Panc1 (cell line): ENCODE results near the gene JMY.

Experiments used
- POLR2AphosphoS5 ChIP-seq: IDR thresholded peaks from 2 replicates; pipeline ENCODE4 v1.6.1; 2012; ENCODE audit warnings: mild to moderate bottlenecking, low read depth, low read length, moderate library complexity
- TF ChIP-seq, protein P1 (sequence below): fragments of 450-650 bp; IDR thresholded peaks from 2 replicates; pipeline ENCODE4 v1.5.1; 2017; ENCODE audit warnings: mild to moderate bottlenecking

DNA sequence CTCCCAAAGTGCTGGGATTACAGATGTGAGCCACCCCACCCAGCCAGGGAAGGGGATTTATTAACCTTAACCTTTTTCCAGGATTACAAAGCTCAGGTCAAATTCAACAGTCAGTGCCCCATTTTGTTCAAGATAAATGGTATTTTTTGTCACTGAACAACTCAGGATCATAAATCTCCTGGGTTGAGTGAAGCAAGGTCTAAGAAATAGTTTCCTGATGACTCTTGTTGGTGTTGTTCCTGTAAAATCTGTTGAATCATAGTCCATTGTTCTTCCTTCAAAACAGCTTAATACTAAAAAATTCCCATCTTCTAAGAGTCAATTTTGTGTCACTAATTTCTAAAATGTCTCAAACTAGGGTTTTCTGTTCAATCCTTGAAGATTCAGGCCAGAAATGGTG lies 33.9 kb upstream of the JMY start:
- TF ChIP-seq, protein P1, sequence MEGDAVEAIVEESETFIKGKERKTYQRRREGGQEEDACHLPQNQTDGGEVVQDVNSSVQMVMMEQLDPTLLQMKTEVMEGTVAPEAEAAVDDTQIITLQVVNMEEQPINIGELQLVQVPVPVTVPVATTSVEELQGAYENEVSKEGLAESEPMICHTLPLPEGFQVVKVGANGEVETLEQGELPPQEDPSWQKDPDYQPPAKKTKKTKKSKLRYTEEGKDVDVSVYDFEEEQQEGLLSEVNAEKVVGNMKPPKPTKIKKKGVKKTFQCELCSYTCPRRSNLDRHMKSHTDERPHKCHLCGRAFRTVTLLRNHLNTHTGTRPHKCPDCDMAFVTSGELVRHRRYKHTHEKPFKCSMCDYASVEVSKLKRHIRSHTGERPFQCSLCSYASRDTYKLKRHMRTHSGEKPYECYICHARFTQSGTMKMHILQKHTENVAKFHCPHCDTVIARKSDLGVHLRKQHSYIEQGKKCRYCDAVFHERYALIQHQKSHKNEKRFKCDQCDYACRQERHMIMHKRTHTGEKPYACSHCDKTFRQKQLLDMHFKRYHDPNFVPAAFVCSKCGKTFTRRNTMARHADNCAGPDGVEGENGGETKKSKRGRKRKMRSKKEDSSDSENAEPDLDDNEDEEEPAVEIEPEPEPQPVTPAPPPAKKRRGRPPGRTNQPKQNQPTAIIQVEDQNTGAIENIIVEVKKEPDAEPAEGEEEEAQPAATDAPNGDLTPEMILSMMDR, result no peak
- no peak for TF ChIP-seq POLR2AphosphoS5
